Mesenteric fat pad (tissue), 1 donor: ENCODE data around the gene BPIFB4. TPM values are rescaled to one million over a fixed set of nuclear protein-coding genes. Genes with fewer than 3 reads are reported as not detected.

Experiments
- DNase-seq: peaks from one replicate; pipeline ENCODE4 v3.0.0-alpha.2; 2020; ENCODE audit warnings: low spot score
- total RNA-seq: library from RNA; stranded (reverse); fragmentation: NEBNext Ultra II Directional; extraction: Animal tissue kit (Norgen Biotek cat#: 25700); gene quantifications from one replicate; pipeline ENCODE4 v1.2.1, GENCODE V29; 2021
- donor health status: DM: yes; HTN: yes; CAD: no.

BPIFB4 gene
- total RNA-seq, 1 donor from 2014 or later: not detected

- peak; percentile 67 for DNase-seq
These were observed 36.1 kb downstream of the BPIFB4 start for GRCh38 chr20:33115501-33115900.

GRCh38 chr20:33119725-33120720 is 40.6 kb downstream of the BPIFB4 start:
- peak; percentile 18 for DNase-seq

DNA sequence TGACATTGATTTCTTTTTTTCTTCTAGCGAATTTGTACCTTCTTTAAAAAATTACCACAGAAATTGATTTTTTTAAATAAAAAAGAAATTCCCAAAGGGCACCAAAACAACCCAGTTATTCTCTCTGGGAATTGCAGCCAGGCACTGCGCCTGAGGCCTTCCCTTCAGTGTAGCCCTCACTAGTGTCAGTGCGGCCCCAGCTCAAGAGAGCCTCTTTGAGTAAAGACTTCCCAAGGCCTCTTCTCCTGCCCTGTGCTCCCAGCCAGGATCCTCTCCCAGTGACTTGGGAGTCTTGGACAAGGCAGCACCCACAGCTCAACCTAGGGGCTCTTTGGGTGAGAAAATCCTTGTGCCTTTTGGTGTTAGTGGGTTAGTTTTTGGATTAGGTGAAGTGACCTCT is 41.5 kb downstream of the BPIFB4 start:
- DNase-seq: peak; percentile 47

- peak; percentile 65 for DNase-seq
These were observed 42.9 kb downstream of the BPIFB4 start for GRCh38 chr20:33122297-33122696.

- no peak for DNase-seq
These were observed 44.8 kb downstream of the BPIFB4 start for GRCh38 chr20:33124261-33124660.

- DNase-seq: no peak
These were observed 45.6 kb downstream of the BPIFB4 start for GRCh38 chr20:33124994-33125393.

DNA sequence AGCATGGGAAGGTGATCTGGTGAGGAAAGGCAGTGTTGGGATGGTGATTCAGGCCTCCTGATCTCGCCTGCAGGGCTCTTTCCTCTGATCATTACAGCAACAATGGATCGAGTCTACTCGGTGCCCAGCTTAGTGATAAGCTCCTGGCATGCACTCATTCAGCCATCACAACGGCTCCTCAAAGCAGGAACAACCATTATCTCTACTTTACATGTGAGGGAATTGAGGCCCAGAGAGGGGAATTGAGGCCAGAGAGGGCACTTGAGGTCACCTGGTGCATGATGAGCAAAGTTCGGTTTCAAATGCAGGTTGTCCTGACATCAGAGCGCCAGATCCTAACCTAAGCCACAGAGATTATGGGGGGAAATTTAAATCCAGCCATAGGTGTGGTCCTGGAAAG is 46.5 kb downstream of the BPIFB4 start:
- no peak for DNase-seq

DNA sequence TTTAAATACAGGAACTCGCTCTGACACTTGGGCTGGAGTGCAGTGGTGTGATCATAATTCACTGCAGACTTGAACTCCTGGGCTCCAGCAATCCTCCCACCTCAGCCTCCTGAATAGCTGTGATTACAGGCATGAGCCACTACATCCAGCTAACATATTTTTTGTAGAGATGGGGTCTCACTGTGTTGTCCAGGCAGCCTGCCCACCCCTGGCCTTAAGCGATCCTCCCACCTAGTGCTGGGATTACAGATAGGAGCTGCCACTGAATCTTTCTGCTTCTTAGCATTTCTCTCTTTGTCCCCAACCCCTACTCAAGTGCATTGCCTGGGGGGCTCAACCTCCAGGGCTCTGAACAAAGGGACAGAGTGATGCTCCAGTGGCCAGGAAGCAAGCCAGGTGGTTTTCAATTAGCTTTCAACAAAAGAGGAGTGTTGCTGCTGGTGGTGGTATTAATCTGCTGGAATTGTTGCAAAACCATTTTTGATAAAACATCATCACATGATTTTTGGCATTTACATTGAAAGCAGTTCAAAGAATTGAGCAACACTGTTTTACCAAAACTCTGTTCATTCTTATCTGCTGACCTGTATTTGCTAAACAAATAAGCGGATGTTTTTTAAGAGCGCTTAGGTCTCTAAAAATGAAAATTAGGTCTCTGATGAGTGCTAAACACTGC is 48.1 kb downstream of the BPIFB4 start:
- DNase-seq: no peak

GRCh38 chr20:33130568-33131061 is 51.2 kb downstream of the BPIFB4 start:
- DNase-seq: no peak

GRCh38 chr20:33131949-33132473 is 52.6 kb downstream of the BPIFB4 start:
- DNase-seq: no peak

DNA sequence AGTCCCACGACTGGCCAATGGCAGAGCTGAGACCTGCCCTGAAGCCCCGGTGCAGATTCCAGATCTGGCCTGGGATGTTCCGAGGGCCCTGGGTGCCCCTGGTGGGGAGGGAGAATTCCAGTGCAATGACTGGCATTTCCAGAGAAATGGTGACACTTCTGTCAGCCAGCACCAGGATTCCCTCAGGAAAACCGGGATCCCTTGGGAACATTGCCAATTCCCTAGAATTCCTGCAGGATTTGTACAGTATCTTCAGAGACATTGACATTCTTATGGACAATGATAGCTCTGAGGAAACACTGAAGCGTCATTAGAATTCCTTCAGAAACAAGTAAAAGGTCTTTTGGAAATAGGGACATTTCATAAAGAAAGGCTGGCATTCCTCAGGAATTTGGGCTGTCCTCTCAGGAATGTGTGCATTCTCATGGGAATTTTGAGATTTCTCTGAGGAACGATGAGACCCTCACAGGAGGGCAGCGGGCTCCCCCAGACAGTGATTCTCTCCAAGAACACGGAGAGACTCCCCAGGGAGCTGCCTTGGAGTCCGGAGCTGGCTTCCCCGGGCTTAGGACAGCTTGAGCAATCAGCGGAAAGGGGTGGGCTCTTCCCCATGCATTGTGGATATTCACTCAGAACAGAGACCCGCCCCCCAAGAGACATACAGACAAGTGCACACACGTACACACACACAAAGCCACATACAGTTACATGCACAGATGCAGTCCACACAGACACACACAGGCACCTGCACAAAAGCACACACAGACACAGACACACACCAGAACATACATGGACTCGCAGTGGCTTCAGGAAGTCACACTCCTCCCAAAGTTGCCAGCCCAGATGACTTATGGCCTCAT is 53.3 kb downstream of the BPIFB4 start:
- DNase-seq: no peak

GRCh38 chr20:33133373-33133941 is 54.0 kb downstream of the BPIFB4 start:
- DNase-seq: no peak

DNA sequence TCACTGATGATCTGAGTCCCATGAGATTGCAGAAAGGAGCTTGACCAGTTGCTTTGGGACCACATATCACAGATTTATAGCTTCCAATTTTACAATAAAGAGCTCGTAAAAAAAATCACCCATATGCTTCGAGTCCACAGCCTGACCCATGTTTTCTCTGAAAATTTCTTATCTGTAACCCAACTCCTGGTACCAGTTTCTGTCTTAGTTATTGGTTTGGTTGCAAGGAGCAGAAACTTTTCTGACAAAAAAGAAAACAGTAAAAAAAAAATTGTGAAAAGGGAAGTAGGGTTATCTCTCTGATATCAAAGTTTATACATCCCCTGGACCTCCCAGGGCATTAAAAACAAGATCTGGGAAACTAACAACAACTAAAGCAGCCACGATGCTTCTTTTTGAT is 57.8 kb downstream of the BPIFB4 start:
- no peak for DNase-seq

DNA sequence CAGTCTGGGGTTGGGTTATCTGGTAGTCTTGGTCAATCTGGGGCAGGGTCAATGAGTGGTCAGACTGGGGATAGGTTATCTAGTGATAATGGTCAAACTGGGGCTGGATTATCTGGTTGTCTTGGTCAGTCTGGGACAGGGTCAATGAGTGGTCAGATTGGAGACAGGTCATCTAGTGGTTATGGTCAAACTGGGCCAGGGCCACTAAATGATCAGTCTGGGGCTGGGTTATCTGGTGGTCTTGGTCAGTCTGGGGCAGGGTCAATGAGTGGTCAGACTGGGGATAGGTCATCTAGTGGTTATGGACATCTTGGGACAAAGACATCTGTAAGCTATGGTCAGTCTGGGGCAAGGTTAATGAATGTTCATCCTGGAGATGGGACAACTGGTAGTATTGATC is 60.0 kb downstream of the BPIFB4 start:
- no peak for DNase-seq

GRCh38 chr20:33145521-33145920 is 66.1 kb downstream of the BPIFB4 start:
- no peak for DNase-seq

DNA sequence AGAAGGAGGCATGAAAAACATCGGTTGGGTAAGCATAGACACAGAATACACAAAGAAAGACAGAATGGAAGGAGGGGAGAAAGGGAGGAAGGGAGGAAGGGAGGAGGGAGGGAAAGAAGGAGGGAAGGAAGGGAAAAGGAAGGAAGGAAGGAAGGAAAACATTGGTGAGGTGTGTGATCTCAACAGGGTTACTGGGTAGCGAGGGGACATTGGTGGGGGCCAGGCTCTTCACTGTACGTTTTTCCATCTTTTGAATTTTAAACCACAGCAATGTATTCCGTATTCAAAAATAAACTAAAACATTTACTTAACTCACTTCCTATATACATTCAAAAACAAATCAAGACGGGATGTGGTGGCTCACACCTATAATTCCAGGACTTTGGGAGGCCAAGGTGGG is 67.9 kb downstream of the BPIFB4 start:
- no peak for DNase-seq

DNA sequence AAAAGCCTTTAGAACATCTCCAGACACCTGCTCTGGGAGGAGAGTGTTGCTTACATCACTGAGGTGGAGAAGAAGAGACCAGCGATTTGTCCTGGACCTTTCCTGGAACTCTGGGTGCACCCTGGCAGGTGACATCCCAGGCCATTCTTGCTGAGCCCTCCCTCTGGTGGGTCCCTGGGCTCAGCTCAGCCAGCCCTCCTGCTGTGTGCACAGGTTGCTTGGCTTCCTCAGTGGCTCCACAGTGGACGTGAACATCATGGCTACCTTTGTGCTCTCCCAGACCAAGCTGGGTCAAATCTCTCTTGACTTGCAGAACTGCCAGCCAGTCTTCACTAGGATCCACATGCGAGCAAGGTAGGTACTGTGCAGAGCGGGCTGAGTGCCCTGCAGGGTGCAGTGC is 68.6 kb downstream of the BPIFB4 start:
- DNase-seq: no peak

- DNase-seq: no peak
These were observed 74.8 kb downstream of the BPIFB4 start for GRCh38 chr20:33154252-33154651.

DNA sequence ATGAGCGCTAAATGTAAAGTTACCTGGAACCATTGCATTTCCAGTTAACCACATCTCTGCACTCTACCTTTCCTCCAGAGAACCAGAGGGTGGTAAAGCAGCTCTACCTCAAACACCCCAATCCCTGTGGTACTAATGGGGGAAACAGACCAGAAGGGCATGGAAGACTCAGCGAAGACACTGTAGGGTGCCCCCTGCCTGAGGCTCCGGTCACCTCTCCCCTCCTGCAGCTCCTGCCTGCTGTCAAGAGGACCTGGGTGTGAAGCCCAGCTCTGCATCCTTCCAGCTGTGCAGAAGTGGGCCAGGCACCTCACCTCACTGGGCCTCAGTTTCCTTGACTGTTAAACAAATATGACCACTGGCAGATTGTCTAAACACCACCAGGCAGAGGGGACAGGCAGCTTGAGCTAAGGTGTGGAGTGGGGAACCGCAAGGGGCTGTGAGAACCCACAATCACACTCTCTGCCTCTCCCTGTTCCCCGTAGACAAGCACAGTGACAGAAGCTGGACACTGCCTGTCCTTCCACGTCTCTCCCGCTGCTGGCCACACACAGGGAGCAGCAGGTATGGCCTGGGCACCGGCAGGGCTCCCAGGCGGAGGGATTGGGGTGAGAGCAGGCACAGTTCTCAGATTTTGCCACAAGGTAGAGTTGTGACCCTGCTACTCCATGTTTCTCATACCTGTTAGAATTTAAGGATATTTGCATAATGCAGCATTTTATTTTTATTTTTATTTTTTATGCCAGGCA is 79.4 kb downstream of the BPIFB4 start:
- no peak for DNase-seq

- DNase-seq: no peak
These were observed 80.3 kb downstream of the BPIFB4 start for GRCh38 chr20:33159713-33160112.
